ENCODE measurements around the gene FASTKD3. TPM values are rescaled to one million over a fixed set of nuclear protein-coding genes. Genes with fewer than 3 reads are reported as not detected.

FASTKD3 gene
- total RNA-seq, 1 donor from 2014 or later: 17.7 TPM

DNA sequence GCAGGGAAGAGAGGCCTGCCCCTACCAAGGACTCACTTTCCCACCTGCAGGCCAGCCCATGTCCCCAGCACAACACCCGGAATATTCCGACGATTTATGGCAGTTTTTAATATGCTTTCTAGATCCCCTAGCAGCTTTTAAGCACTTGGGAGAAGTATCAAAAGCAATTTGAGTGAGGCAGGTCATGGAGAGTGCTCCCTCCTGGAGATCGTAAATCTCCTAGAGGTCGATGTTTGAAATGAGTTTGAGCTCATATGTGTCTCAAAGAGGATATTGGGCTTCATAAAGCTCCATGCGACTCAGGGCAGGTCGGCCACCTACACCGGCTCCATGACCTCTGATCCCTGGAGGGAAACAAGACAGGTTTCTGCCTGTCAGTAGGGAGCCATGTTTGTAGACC, 45.2 kb downstream of the FASTKD3 start:
- H3K36me3 Mint-ChIP-seq (ENCODE audit: low read depth): no peaks in the 10 kb centered on the region
- intact Hi-C loops (cut with micrococcal nuclease): no loop called here
- no peaks in the 10 kb centered on the region for H3K9me3 Mint-ChIP-seq
- H3K27me3 Mint-ChIP-seq: peaks cover 7% of the 10 kb centered on the region
- H3K4me3 Mint-ChIP-seq: no peak overlapping the region
- H3K4me1 Mint-ChIP-seq: no peaks in the 10 kb centered on the region
- no peak overlapping the region for H3K27ac Mint-ChIP-seq
- no peak for DNase-seq

DNA sequence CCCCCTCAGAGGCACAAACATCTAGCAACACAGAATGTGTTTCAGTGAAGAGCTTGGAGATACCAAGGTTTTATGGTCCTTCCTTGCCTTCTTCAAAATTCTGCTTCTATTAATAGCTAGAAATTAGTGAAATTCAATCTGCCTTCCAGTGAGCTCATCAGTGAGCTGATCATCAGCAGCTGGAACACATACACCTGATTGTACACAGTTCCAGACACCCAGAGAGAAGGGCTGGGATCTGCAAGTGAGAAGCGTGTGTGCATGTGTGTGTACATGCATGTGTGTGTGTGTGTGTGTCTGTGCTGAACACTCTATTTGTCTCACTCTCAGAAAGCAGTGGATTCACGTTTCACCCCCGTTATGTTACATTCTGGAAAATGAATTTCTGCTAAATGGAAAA, 46.4 kb downstream of the FASTKD3 start:
- Mint-ChIP-seq H3K9me3 (no peaks in the 10 kb centered on the region), H3K27me3 (peaks cover 7% of the 10 kb centered on the region), H3K4me3 (no peak overlapping the region), H3K36me3 (ENCODE audit: low read depth) (no peaks in the 10 kb centered on the region), H3K4me1 (no peaks in the 10 kb centered on the region), H3K27ac (no peak overlapping the region)
- intact Hi-C loops (cut with micrococcal nuclease): no loop called here
- no peak for DNase-seq

DNA sequence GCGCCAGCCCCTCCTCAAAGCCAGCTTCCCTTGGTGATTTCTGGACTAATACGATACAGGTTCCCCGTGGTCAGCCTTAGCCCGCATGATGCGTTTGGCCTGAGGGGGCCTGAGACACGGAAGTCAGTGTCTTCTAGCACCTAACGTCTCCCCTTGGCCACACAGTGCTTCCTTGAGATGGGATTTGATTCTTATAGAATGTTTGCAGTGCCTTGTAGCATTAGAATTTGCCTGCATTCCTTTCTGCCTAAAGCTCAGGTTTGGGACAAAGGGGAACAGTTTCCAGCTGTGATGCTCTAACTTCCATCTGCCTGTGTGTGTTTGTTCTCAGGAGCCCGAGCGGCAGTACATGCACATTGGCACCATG, 52.3 kb downstream of the FASTKD3 start:
- peaks cover 11% of the 10 kb centered on the region for H3K27me3 Mint-ChIP-seq
- H3K4me3 Mint-ChIP-seq: no peak overlapping the region
- intact Hi-C loops (cut with micrococcal nuclease): loop anchor here (5.0 kb wide), 1 partner anchor 994 kb away; no protein-coding TSS in a partner anchor
- DNase-seq: no peak
- no peak overlapping the region for H3K27ac Mint-ChIP-seq
- H3K36me3 Mint-ChIP-seq (ENCODE audit: low read depth): no peaks in the 10 kb centered on the region
- peaks cover 4% of the 10 kb centered on the region for H3K4me1 Mint-ChIP-seq
- H3K9me3 Mint-ChIP-seq: no peaks in the 10 kb centered on the region

DNA sequence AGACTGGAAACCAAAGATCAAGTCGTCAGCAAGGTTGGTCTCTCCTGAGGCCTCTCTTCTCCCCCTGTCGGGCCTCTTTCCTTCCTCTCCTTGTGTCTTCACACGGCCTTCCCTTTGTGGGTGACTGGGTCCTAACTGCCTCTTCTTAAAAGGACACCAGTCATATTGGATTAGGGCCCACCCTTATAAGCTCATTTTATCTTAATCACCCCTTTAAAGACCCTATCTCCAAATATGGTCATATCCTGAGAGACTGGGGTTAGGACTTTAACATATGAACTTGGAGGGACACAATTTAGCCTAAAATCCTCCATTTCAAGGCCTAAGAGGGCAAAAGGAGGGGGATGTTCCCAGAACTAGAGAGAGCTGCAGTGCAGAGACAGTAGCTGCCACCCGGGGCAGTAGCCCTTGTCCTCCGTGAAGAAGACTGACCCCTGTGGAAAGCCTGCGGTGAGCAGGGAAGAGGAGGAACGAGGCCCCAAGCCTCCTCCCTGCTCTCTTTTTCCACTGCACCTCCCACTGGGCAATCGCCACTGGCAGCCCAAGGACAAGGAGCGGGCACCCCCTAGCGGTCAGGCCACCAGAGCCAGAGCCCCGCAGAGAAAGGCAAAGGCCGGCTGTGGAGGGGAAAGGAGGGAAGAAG, 52.8 kb downstream of the FASTKD3 start:
- Mint-ChIP-seq H3K4me1 (peaks cover 4% of the 10 kb centered on the region), H3K36me3 (ENCODE audit: low read depth) (no peaks in the 10 kb centered on the region), H3K27me3 (peaks cover 10% of the 10 kb centered on the region), H3K27ac (no peak overlapping the region), H3K9me3 (no peaks in the 10 kb centered on the region), H3K4me3 (no peak overlapping the region)
- intact Hi-C loops (cut with micrococcal nuclease): loop anchor here (5.0 kb wide), 1 partner anchor 994 kb away; no protein-coding TSS in a partner anchor
- peak; percentile 89 for DNase-seq

DNA sequence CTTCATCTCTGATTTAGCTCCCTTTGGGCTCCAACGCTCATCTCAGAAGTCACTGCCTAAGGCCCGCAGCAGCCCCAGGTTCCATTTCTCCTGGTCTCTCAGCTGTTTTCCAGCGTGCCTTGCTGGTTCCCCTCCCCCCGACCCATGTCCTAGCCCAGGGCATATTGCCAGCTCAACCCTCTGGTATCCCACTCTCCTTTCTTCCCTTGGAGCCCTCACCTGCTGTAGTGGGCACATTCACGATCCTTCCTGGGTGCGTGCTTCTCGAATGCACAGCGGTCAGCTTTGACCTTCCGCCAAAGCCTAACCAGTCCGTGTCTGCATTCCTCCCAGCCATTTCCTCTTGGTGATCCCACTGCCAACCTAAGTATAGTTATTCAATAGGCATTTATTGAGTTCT, 54.0 kb downstream of the FASTKD3 start:
- intact Hi-C loops (cut with micrococcal nuclease): loop anchor here (5.0 kb wide), 1 partner anchor 993 kb away; no protein-coding TSS in a partner anchor
- Mint-ChIP-seq H3K27ac (no peak overlapping the region), H3K36me3 (ENCODE audit: low read depth) (no peaks in the 10 kb centered on the region), H3K4me1 (peaks cover 4% of the 10 kb centered on the region), H3K27me3 (peaks cover 11% of the 10 kb centered on the region), H3K4me3 (no peak overlapping the region), H3K9me3 (no peaks in the 10 kb centered on the region)
- DNase-seq: no peak

DNA sequence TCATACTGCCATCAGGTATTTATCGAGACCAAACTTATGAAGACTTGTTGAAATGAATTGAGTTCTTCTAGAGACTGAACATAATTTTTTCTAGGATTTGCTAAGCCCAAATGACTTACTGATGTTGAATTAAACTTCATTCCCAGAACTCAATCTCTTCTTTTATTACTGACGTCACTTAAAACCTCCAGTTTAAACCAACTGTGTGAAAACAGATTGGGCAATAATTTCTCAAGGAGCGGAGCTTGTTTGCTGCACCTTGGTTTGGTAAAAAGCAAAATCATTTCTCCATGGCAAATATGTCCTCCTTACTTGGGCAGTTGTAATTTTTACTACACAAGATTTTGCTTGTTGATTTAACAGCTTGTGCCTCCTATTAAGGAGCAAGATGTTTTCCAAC, 55.3 kb downstream of the FASTKD3 start:
- no peak overlapping the region for H3K27ac Mint-ChIP-seq
- H3K4me3 Mint-ChIP-seq: no peak overlapping the region
- no peaks in the 10 kb centered on the region for H3K36me3 Mint-ChIP-seq (ENCODE audit: low read depth)
- H3K27me3 Mint-ChIP-seq: peaks cover 11% of the 10 kb centered on the region
- peaks cover 4% of the 10 kb centered on the region for H3K4me1 Mint-ChIP-seq
- intact Hi-C loops (cut with micrococcal nuclease): no loop called here
- DNase-seq: no peak
- H3K9me3 Mint-ChIP-seq: no peaks in the 10 kb centered on the region

DNA sequence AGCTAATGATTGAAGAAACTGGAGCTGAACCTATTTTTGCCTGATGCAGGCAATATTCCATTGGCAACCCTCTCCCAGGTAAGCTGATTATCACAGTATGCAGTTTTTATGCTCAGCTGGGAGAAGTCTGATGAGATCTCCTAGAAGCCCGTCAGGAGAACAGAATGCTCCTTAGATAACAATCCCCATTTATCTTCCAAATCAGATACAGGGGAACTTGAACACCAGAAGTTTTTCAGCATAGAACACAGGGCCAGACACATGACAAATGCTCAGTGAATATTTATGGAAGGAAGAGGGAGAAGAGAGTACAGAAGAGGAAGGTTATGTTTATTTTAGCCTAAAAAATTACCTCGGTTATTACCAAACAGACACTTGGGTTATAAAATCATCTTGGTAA, 55.8 kb downstream of the FASTKD3 start:
- Mint-ChIP-seq H3K36me3 (ENCODE audit: low read depth) (no peaks in the 10 kb centered on the region), H3K27me3 (peaks cover 11% of the 10 kb centered on the region), H3K9me3 (no peaks in the 10 kb centered on the region), H3K4me1 (peaks cover 4% of the 10 kb centered on the region), H3K27ac (no peak overlapping the region), H3K4me3 (no peak overlapping the region)
- intact Hi-C loops (cut with micrococcal nuclease): no loop called here
- DNase-seq: no peak

DNA sequence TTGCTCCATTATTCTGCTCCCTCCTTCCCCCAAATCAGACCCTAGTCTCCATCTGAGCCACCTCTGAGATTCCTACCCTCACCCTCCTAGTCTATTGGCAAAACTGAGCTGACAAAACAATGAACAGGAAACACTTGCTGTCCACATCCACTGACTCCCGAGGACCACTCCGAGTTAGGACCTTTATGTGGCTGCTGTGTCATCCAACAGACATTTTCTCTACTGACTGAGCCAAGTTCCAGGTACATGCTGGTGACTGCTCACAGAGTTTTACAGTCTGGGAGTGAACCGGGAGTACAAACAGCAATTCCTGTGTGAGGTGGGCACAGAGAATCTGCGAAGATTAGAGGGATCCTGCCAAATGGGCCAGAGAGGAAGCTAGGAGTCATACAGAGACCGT, 57.1 kb downstream of the FASTKD3 start:
- Mint-ChIP-seq H3K4me1 (peaks cover 4% of the 10 kb centered on the region), H3K4me3 (no peak overlapping the region), H3K9me3 (no peaks in the 10 kb centered on the region), H3K27me3 (peaks cover 16% of the 10 kb centered on the region), H3K27ac (no peak overlapping the region), H3K36me3 (ENCODE audit: low read depth) (no peaks in the 10 kb centered on the region)
- intact Hi-C loops (cut with micrococcal nuclease): no loop called here
- no peak for DNase-seq

Other genes starting within 250 kb of the FASTKD3 start
- not detected in 2 replicates for gene CFAP90, start 17.9 kb downstream of the FASTKD3 start, total RNA-seq
- 64.4 and 76.8 TPM in 2 replicates for gene MTRR, start 117 bp upstream of the FASTKD3 start, total RNA-seq